HCT116 (cell line): ENCODE results near the gene MUSK.

Source experiments
- CEBPB ChIP-seq: IDR thresholded peaks from 2 replicates; pipeline ENCODE4 v1.6.1; 2012; ENCODE audit warnings: low read depth
- CTCF ChIP-seq, 3 experiments: fragments of 200-600 bp in 1 of 3; sonication (generic) in 1 of 3; IDR thresholded peaks in 2 of 3; conservative IDR thresholded peaks in 1 of 3; 2 replicates each; pipeline ENCODE4 v1.5.1; 2012 to 2017; ENCODE audit warnings: low read depth in 2 of 3, low read length in 2 of 3, antibody characterized with exemption in 1 of 3, borderline replicate concordance in 1 of 3, control low read depth in 1 of 3, mild to moderate bottlenecking in 1 of 3, mixed read lengths in 1 of 3, mixed run types in 1 of 3, moderate library complexity in 1 of 3; ENCODE audit not compliant: insufficient read depth in 1 of 3
- EGR1 ChIP-seq: IDR thresholded peaks from 2 replicates; pipeline ENCODE4 v1.6.1; 2012; ENCODE audit warnings: low read depth
- EZH2 ChIP-seq: fragments of 200-600 bp; sonication (generic); IDR thresholded peaks from 2 replicates; pipeline ENCODE4 v1.6.1; 2017; ENCODE audit warnings: antibody characterized with exemption, mixed run types
- EZH2phosphoT487 ChIP-seq: fragments of 200-600 bp; IDR thresholded peaks from 2 replicates; pipeline ENCODE4 v1.6.1; 2018; ENCODE audit warnings: antibody characterized with exemption, borderline replicate concordance
- JUND ChIP-seq: IDR thresholded peaks from 2 replicates; pipeline ENCODE4 v1.6.1; 2012
- MAX ChIP-seq: IDR thresholded peaks from 2 replicates; pipeline ENCODE4 v1.6.1; 2012
- POLR2A ChIP-seq: IDR thresholded peaks from 2 replicates; pipeline ENCODE4 v1.7.0; 2011; ENCODE audit warnings: borderline replicate concordance; ENCODE audit not compliant: insufficient read depth, insufficient read length; ENCODE audit errors: extremely low read depth
- POLR2AphosphoS5 ChIP-seq: IDR thresholded peaks from 2 replicates; pipeline ENCODE4 v1.6.1; 2011; ENCODE audit warnings: mild to moderate bottlenecking, low read depth, low read length, moderate library complexity
- RAD21 ChIP-seq: IDR thresholded peaks from 2 replicates; pipeline ENCODE4 v1.6.1; 2012; ENCODE audit warnings: low read depth, mild to moderate bottlenecking
- SP1 ChIP-seq: IDR thresholded peaks from 2 replicates; pipeline ENCODE4 v1.6.1; 2012; ENCODE audit warnings: low read depth
- YY1 ChIP-seq: IDR thresholded peaks from 2 replicates; pipeline ENCODE4 v1.6.1; 2011; ENCODE audit warnings: low read length, low read depth, moderate library complexity, mild to moderate bottlenecking; ENCODE audit not compliant: insufficient replicate concordance; ENCODE audit errors: extremely low read depth
- ZFX ChIP-seq: fragments of 450-650 bp; IDR thresholded peaks from 2 replicates; pipeline ENCODE4 v1.6.1; 2017
- ZNF274 ChIP-seq: fragments of 200-500 bp; sonication (Bioruptor generic); IDR thresholded peaks from 2 replicates; pipeline ENCODE4 v1.6.1; 2014; ENCODE audit warnings: mild to moderate bottlenecking, low read depth, low read length, inconsistent platforms

DNA sequence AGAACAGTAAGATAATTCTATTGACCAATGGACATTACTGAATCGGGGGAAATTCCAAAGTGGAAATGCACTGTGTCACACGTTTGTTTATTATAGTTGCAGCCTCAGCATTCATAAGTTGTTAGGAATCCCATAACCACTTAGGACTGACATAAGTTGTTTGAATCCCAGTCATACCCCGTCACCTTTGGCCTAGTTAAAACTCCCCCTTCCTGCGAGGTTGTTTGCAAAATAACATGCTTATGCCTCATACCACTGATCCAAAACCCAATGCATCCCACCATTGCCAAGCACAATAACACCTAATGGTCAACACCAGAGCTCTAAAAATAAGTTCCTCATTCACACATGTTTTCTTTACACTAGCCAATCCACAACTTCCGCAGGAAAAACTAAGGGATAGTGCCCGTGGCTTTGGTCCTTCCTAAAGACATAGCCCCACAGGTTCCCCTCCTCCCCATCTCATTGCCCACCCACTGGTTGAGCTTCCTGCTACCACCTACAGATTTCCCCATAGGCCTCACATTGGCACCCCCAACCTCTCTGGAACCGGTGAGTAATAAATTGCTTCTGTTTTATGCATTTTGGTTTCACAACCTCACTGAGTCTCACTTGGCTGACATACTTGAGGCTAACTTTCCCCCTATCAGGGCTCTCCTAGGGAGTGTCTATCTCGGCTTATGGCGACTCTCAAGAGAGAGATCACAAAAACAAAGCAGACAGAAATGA, 42.3 kb upstream of the MUSK start:
- TF ChIP-seq CTCF (IDR thresholded peaks at IDR 0.05 in 2 of 3, conservative IDR thresholded peaks at IDR 0.05 in 1 of 3; ENCODE audit: borderline replicate concordance in 1 of 3, insufficient read depth in 1 of 3, low read depth in 2 of 3, low read length in 2 of 3): no peak
- TF ChIP-seq EZH2: no peak
- no peak for TF ChIP-seq ZFX
- no peak for TF ChIP-seq POLR2A
- TF ChIP-seq RAD21: no peak
- TF ChIP-seq EZH2phosphoT487: no peak
- no peak for TF ChIP-seq SP1
- no peak for TF ChIP-seq YY1
- no peak for TF ChIP-seq POLR2AphosphoS5
- TF ChIP-seq ZNF274: no peak
- TF ChIP-seq MAX: no peak
- no peak for TF ChIP-seq EGR1
- no peak for TF ChIP-seq CEBPB
- no peak for TF ChIP-seq JUND
